GM21447 (cell line): ENCODE measurements around the gene TCHP.

Experiments used
- ATAC-seq: cut with Tn5 transposase; IDR thresholded peaks from one replicate; pipeline ENCODE4 v1.9.1; 2021; ENCODE audit not compliant: unreplicated experiment

TCHP gene

GRCh38 chr12:109932878-109933503 is 32.9 kb downstream of the TCHP start:
- no peak for ATAC-seq

DNA sequence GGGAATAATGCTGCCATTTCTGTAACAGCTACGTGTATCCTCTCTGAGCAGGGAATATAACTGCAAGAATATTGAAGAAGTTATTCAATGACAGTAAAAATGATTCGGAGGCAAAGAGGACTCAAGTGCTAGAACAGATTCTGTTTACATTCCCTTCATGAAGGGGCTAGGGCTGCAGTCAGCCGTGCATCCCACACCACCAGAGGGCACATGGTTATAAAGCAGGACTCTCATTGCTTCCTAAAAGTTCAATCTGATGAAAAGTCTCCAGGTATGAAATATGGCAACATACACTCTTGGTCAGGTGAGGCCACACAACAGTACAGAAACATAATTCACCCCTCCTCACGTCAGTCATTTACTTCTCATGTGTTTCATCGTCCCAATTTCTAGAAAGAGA is 34.0 kb downstream of the TCHP start:
- no peak for ATAC-seq

DNA sequence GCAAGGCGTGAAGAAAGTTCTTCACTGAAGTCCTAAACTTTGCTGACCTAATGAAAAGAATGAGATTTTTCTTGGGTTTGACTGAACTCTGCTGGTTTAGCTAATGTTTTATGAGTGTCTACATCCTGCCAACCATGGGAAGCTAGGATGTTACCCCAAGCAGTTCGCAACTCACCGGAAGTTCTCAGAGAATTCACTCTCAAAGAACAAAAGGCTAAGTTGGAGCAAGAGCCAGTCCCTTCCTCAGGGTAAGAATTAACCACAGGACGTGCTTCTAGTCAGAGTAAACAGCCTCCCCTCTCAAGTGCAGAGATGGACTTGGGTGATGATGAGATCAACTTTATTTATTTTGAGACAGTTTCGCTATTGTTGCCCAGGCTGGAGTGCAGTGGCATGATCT is 37.3 kb downstream of the TCHP start:
- ATAC-seq: no peak

- no peak for ATAC-seq
Measured at GRCh38 chr12:109938947-109939346, 38.9 kb downstream of the TCHP start.

- ATAC-seq: no peak
Measured at GRCh38 chr12:109939504-109939903, 39.4 kb downstream of the TCHP start.

- no peak for ATAC-seq
Measured at GRCh38 chr12:109940339-109940923, 40.4 kb downstream of the TCHP start.

DNA sequence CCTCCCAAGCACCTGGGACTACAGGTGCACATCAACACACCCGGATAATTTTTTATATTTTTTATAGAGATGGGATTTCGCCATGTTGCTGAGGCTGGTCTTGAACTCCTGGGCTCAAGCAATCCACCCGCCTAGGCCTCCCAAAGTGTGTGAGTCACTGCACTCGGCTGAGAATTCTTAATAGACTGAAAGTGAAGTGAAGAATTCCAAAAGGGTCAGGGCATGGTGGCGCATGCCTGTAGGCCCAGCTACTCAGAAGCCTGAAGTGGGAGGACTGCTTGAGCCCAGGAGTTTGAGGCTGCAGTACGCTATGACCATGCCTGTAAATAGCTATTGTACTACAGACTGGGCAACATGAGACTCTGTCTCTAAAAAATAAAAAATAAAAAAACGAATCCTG is 43.7 kb downstream of the TCHP start:
- ATAC-seq: no peak

DNA sequence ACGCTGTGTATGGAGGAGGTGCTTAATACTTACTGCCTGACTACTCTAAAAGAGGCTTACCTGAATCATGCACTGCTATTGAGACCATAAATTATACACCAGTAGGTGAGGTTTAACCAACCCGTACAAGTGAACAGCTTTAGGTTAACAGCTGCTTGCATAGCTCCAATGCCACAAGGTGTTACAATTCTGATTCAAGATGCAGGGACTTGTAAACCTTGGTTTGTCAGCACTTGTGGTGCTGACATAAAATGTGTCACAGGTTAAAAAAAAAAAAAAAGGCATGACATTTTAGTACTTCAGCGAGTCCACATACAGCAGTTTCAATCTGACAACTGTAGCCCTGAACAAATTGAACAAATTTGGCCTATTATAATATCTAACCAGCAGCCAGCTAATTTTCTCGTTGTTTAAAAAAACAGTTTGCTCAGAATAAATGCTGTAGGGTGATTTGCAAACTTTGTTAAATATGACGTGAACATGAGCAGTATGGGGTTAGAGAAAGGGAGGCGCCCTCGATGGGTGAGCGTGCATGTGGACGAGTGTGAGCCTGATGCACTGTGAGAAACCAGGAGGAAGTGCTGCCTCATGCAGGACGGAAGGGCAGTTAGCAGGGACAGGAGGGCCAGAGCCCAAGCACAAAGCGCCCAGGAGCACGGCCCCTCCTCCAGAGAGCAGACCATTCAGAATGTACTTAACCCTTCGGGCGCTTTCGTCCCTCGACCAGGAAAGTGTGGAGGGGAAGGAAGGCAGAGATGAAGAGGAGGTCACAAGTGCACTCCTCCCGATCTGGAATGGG is 44.7 kb downstream of the TCHP start:
- no peak for ATAC-seq

GRCh38 chr12:109946505-109946904 is 46.4 kb downstream of the TCHP start:
- no peak for ATAC-seq

- ATAC-seq: no peak
Measured at GRCh38 chr12:109946913-109947312, 46.8 kb downstream of the TCHP start.

- ATAC-seq: no peak
Measured at GRCh38 chr12:109947521-109947920, 47.4 kb downstream of the TCHP start.

DNA sequence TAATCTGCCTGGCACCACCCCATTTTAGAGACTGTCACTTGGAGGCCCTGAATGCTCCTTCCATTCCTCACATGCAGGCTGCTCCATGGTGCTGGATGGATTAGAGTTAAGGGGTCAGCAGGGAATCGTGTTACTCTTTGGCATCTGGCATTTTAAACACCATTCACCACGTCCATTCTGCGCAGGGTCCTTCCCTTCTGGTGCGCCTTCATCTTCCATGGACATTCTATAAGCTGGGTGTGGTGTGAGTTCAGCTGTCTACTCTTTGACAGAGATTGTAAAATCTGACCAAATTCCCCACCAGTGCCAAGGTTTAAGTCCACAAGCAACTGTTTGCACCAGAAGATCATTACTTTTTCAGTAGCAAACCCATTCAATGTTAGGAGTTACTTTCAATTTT is 48.3 kb downstream of the TCHP start:
- no peak for ATAC-seq

DNA sequence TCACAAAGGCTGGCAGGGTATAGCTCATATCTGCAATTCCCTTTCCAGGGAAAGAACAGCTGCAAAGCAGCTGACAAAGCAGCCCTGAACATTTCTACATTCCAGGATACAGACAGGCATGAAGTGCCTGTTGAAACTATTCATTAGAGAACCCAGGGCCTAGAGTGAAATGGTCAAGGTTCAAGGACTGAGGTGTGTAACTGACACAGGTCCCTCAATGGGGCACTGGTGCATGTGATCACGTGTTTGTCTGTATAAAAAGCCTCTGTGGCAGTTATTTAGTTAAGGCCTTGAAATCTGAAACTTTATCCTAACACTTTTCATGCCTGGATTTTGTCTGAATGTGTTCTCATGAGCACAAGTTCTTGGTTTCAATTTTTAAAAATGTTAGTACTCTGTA is 49.0 kb downstream of the TCHP start:
- ATAC-seq: no peak

DNA sequence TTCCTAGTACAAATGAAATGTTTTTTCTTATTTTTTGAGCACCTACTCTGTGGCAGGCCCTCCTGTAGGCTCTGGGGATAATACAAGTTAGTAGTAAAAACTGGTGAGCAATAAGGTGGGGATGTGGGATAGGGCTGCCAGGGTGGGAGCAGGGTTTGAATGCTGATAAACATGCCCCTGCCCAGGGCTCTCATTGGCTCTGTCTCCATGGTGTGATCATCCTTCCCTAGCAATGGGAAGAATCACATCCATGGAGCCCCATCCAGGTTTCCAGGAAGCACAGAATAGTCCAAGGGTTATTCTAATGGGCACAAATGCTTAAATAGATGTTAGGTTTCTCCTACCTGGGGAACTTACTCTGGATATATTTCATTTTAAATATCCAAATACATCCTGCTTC is 50.6 kb downstream of the TCHP start:
- no peak for ATAC-seq

- no peak for ATAC-seq
Measured at GRCh38 chr12:109951136-109951535, 51.1 kb downstream of the TCHP start.

GRCh38 chr12:109951751-109952150 is 51.7 kb downstream of the TCHP start:
- ATAC-seq: no peak

- no peak for ATAC-seq
Measured at GRCh38 chr12:109952160-109952858, 52.2 kb downstream of the TCHP start.

DNA sequence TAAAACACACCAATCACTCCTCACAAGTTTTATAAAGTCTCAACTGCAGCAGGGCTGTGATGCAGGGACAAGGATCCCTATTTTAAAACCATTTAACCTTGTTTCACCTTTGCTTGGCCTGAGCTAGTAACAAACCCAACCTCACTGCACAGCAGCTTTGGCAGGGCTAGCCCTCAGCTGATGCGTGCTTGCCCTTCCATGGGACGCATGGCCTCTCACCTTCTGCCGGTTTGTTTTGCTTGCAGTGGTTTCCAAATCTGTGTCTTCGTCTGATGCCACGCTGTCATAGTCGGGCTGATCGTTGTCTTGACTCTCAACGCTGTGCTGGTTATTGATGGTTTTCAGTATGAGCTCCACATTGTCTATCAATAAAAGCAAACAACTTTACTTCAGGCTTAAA is 52.8 kb downstream of the TCHP start:
- no peak for ATAC-seq

DNA sequence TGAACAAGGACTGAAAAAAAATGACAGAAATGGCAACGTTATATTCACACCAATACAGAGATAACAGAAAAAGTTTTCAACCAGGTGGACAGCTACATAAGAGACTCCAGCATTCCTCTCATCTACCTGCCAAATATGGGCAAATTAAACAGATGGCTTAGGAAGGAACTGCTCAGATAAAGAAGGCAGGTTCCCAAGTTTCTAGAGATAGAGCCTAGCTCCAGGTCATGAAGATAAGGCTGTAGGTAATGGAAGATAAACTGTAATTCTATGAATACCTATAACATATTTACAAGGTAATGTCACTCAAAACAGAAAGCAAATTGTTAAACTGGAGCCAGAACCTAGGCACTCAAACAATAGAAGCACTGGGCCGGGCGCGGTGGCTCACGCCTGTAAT is 53.6 kb downstream of the TCHP start:
- ATAC-seq: no peak

- ATAC-seq: no peak
Measured at GRCh38 chr12:109958374-109958773, 58.3 kb downstream of the TCHP start.

DNA sequence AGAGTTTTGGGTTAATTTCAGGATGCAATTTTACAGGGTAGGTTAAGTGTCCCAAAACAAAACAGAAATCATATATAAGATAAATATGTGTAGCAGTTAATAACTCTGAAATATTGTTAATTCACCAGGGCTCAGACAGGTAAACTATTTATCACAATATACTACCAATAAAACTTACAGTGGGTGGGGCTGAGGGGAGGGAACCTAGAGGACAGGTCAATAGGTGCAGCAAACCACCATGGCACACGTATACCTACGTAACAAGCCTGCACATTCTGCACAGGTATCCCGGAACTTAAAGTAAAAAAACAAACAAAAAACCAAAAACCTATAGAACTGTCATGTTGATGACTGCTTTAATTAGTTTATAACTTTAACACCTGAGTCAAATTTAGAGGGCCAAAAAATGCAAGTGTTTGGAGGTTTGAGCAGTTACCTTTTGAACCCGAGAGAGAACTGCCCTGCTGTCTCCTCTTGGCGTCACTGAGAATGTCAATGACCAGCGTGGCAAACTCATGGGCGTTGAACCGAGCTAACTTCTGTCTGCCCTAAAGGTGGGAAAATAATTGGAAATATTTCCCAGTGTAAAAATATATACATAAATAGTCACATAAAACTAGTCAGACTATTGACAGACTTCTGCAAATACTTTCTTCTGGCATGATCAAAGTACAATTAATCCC is 59.5 kb downstream of the TCHP start:
- no peak for ATAC-seq
